HepG2 (cell line): Measurements from ENCODE around the gene SCN2A. TPM values are rescaled to one million over a fixed set of nuclear protein-coding genes. Genes with fewer than 3 reads are reported as not detected.

Source experiments
- ATAC-seq: fragments of 200-7000 bp; cut with Tn5 transposase; 3 replicates; pipeline ENCODE4 v1.9.1; 2020; ENCODE audit warnings: mild to moderate bottlenecking, moderate library complexity
- BruUV-seq: library from RNA; stranded (reverse); fragments of 400-500 nt; replicated peaks from 2 replicates; lab custom pipeline; 2021; lab: Mats Ljungman, UMichigan
- CTCF ChIA-PET: fragments of 300-600 bp; formaldehyde crosslinking; extraction: SDS; loops from one replicate; lab custom pipeline; 2021; ENCODE audit warnings: low total read pairs, inconsistent platforms, low intra/inter-chr PET ratio; lab: Yijun Ruan, JAX
- POLR2A ChIA-PET: fragments of 350-600 bp; sonication (Branson Sonifier 250); formaldehyde crosslinking; loops from one replicate; lab custom pipeline; 2020; ENCODE audit warnings: antibody characterized with exemption, inconsistent platforms; lab: Yijun Ruan, JAX
- DNase-seq: peaks from one replicate; pipeline ENCODE4 v3.0.0-alpha.2; 2015; ENCODE audit warnings: low spot score
- FAIRE-seq: peaks from 3 replicates; lab custom pipeline; 2011; peaks lifted over from hg19 to GRCh38; lab: Jason Lieb, UNC
- H2AFZ ChIP-seq: one replicate; pipeline ENCODE4 v1.6.1; 2011; ENCODE audit warnings: low read length, inconsistent platforms
- H3K27ac ChIP-seq: fragments of 300-600 bp; 3 replicates; pipeline ENCODE4 v1.8.0; 2011; ENCODE audit warnings: mixed run types, mild to moderate bottlenecking, mixed read lengths, low read length, inconsistent platforms; ENCODE audit not compliant: insufficient read depth; ENCODE audit errors: extremely low read length
- H3K27me3 ChIP-seq, 2 experiments: fragments of 200-600 bp in 1 of 2; 2 replicates in 1 of 2; 3 replicates in 1 of 2; pipeline versions ENCODE4 v1.6.0 to v1.8.0; 2011; ENCODE audit warnings: low read length in 2 of 2, mild to moderate bottlenecking in 2 of 2, moderate library complexity in 2 of 2, inconsistent platforms in 1 of 2; ENCODE audit not compliant: insufficient read depth in 2 of 2, control insufficient read depth in 1 of 2
- H3K36me3 ChIP-seq, 2 experiments: fragments of 200-600 bp in 1 of 2; replicated peaks in 1 of 2; 2 replicates in 1 of 2; 3 replicates in 1 of 2; pipeline versions ENCODE4 v1.5.1 to v1.8.0; 2011; ENCODE audit warnings: low read length in 2 of 2, inconsistent platforms in 1 of 2; ENCODE audit not compliant: insufficient read depth in 2 of 2, control insufficient read depth in 1 of 2
- H3K4me1 ChIP-seq: 2 replicates; pipeline ENCODE4 v1.5.1; 2012; ENCODE audit warnings: low read length, inconsistent platforms; ENCODE audit not compliant: insufficient read depth
- H3K4me2 ChIP-seq: 2 replicates; pipeline ENCODE4 v1.6.0; 2011; ENCODE audit warnings: low read depth, low read length, inconsistent platforms
- H3K4me3 ChIP-seq, 3 experiments: fragments of 200-600 bp in 1 of 3; sonication (generic), shearing (Covaris generic) in 1 of 3; replicated peaks in 1 of 3; 2 replicates each; pipeline ENCODE4 v1.5.1; 2011 to 2016; ENCODE audit warnings: low read length in 3 of 3, inconsistent platforms in 2 of 3, low read depth in 2 of 3, mild to moderate bottlenecking in 2 of 3, control low read depth in 1 of 3, mixed read lengths in 1 of 3; ENCODE audit not compliant: insufficient read depth in 1 of 3
- H3K79me2 ChIP-seq: one replicate; pipeline ENCODE4 v1.6.1; 2011; ENCODE audit warnings: low read length, inconsistent platforms; ENCODE audit not compliant: insufficient read depth
- H3K9ac ChIP-seq: 2 replicates; pipeline ENCODE4 v1.6.0; 2011; ENCODE audit warnings: mild to moderate bottlenecking, low read depth, low read length, inconsistent platforms; ENCODE audit not compliant: insufficient read depth
- H3K9me3 ChIP-seq: 2 replicates; pipeline ENCODE4 v1.5.1; 2012; ENCODE audit warnings: mild to moderate bottlenecking, low read length
- H4K20me1 ChIP-seq: 2 replicates; pipeline ENCODE4 v1.6.0; 2011; ENCODE audit warnings: inconsistent platforms, mild to moderate bottlenecking, low read length, moderate library complexity; ENCODE audit not compliant: insufficient read depth
- AGO1 ChIP-seq: fragments of 200-400 bp; formaldehyde crosslinking; IDR thresholded peaks from 2 replicates; pipeline ENCODE4 v1.6.1; 2017; ENCODE audit warnings: mild to moderate bottlenecking, low read depth, low read length, moderate library complexity; ENCODE audit not compliant: poor library complexity, severe bottlenecking
- CEBPB ChIP-seq: IDR thresholded peaks from 2 replicates; pipeline ENCODE4 v1.6.1; 2011; ENCODE audit warnings: low read depth, low read length, improper control_type of control experiment, borderline replicate concordance
- CENPT ChIP-seq: sonication (generic); formaldehyde crosslinking; IDR thresholded peaks from 2 replicates; pipeline ENCODE4 v1.8.0; 2022; ENCODE audit warnings: low read depth, mild to moderate bottlenecking, moderate library complexity, missing genetic modification reagents
- DNMT1 ChIP-seq: sonication (generic); formaldehyde crosslinking; IDR thresholded peaks from 2 replicates; pipeline ENCODE4 v1.5.1; 2020; ENCODE audit warnings: mild to moderate bottlenecking, missing genetic modification reagents
- KDM5B ChIP-seq: sonication (generic); formaldehyde crosslinking; IDR thresholded peaks from 2 replicates; pipeline ENCODE4 v1.4.0; 2020; ENCODE audit warnings: missing genetic modification reagents, mild to moderate bottlenecking, borderline replicate concordance
- MAFF ChIP-seq: IDR thresholded peaks from 2 replicates; pipeline ENCODE4 v1.6.1; 2011; ENCODE audit warnings: low read depth, low read length, improper control_type of control experiment
- MAFK ChIP-seq, 2 experiments: IDR thresholded peaks in 1 of 2; conservative IDR thresholded peaks in 1 of 2; 2 replicates each; pipeline ENCODE4 v1.6.1; 2011; ENCODE audit warnings: improper control_type of control experiment in 2 of 2, low read length in 2 of 2
- NFKB2 ChIP-seq: sonication (generic); formaldehyde crosslinking; IDR thresholded peaks from 2 replicates; pipeline ENCODE4 v1.4.0; 2020; ENCODE audit warnings: missing genetic modification reagents, borderline replicate concordance
- PITX1 ChIP-seq: sonication (generic); formaldehyde crosslinking; IDR thresholded peaks from 2 replicates; pipeline ENCODE4 v1.5.1; 2020; ENCODE audit warnings: mild to moderate bottlenecking, missing genetic modification reagents
- REL ChIP-seq: sonication (generic); formaldehyde crosslinking; conservative IDR thresholded peaks from 2 replicates; pipeline ENCODE4 v1.8.0; 2022; ENCODE audit warnings: mild to moderate bottlenecking, missing genetic modification reagents, moderate library complexity
- SAFB2 ChIP-seq: sonication (generic); formaldehyde crosslinking; IDR thresholded peaks from 2 replicates; pipeline ENCODE4 v1.5.1; 2020; ENCODE audit warnings: missing genetic modification reagents, low read depth, mild to moderate bottlenecking, borderline replicate concordance
- ZBTB1 ChIP-seq: sonication (generic); formaldehyde crosslinking; IDR thresholded peaks from 2 replicates; pipeline ENCODE4 v1.4.0; 2020; ENCODE audit warnings: missing genetic modification reagents, borderline replicate concordance
- ZNF296 ChIP-seq: sonication (generic); formaldehyde crosslinking; conservative IDR thresholded peaks from 2 replicates; pipeline ENCODE4 v1.5.0; 2020; ENCODE audit warnings: mild to moderate bottlenecking, missing genetic modification reagents
- ZNF660 ChIP-seq: sonication (generic); formaldehyde crosslinking; IDR thresholded peaks from 2 replicates; pipeline ENCODE4 v1.5.1; 2020; ENCODE audit warnings: mild to moderate bottlenecking, low read depth, missing genetic modification reagents, borderline replicate concordance
- WGBS: methylation state at CpG from one replicate; pipeline ENCODE4 v1.1.6; 2017; ENCODE audit warnings: low lambda C conversion rate; 5-methylcytosine and 5-hydroxymethylcytosine counted together
- in situ Hi-C: cut with HindIII; loops from 2 replicates; pipeline ENCODE4 v1.10.0; 2017; ENCODE audit warnings: low pct_unique_long_range_greater_than_20kb; ENCODE audit not compliant: extremely low pct_ligation_motif_present
- intact Hi-C: fragments of 100-400 bp; cut with micrococcal nuclease; formaldehyde crosslinking; loops from one replicate; pipeline ENCODE4 v1.10.0; 2022; ENCODE audit not compliant: unreplicated experiment
- polyA plus RNA-seq, 8 experiments: library from polyadenylated mRNA; depleted of rRNA in 3 of 8; stranded (reverse) in 7 of 8; unstranded in 1 of 8; fragments of >200 nt; fragmentation: Illumina TruSeq in 4 of 8; extraction: Trizol in 4 of 8; gene quantifications; 2 replicates each; pipeline versions ENCODE4 v1.2.1 to v1.2.3, GENCODE V29; 2011 to 2016; ENCODE audit warnings: low read depth in 4 of 8, missing spikeins in 1 of 8, mixed read lengths in 1 of 8; ENCODE audit not compliant: insufficient read depth in 1 of 8
- total RNA-seq, 5 experiments: library from RNA; depleted of rRNA; stranded (reverse); fragments of >200 nt; fragmentation: Illumina TruSeq; extraction: Trizol; gene quantifications; 2 replicates each; pipeline ENCODE4 v1.2.3, GENCODE V29; 2016; ENCODE audit warnings: low read depth in 1 of 5
- TF ChIP-seq, protein P1 (sequence below): sonication (generic); formaldehyde crosslinking; IDR thresholded peaks from 2 replicates; pipeline ENCODE4 v1.8.1; 2023; ENCODE audit warnings: mild to moderate bottlenecking, missing genetic modification reagents, borderline replicate concordance
- TF ChIP-seq, protein P2 (sequence below): IDR thresholded peaks from 2 replicates; pipeline ENCODE4 v1.4.0; 2020; ENCODE audit warnings: mild to moderate bottlenecking, missing genetic modification reagents
- TF ChIP-seq, protein P3 (sequence below): sonication (generic); formaldehyde crosslinking; IDR thresholded peaks from 2 replicates; pipeline ENCODE4 v1.5.1; 2020; ENCODE audit warnings: mild to moderate bottlenecking, missing genetic modification reagents, moderate library complexity

The SCN2A gene
- total and polyA plus RNA-seq, 2 of the 13 experiments (the other 11 are each of a cell fraction or from before 2014, with no cell fraction given) = 0.20 to 0.30 TPM

DNA sequence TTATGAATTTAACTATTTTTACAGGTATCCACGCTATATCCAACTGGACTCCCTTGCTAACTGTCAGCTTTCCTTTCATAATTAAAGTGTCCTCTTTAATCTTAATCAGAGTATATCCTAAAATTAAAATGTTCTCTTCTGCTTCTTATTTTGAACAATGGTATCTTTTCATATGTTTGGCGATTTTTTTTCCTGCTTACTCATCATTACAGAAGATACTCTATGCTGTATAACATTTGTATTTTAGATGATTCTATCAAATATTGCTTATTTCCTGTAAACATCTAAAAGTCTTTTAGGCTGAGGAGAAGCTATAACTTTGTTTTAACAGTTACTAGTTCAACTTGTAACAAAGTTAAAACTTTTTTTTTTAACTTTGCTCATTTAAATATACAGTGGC, 17.4 kb downstream of the SCN2A start:
- TF ChIP-seq MAFF = peak; percentile 61
- TF ChIP-seq REL = no peak
- TF ChIP-seq CENPT = no peak
- TF ChIP-seq NFKB2 (CRISPR knock-in tag) = no peak
- TF ChIP-seq ZNF296 (CRISPR knock-in tag) = no peak
- TF ChIP-seq CEBPB = no peak
- TF ChIP-seq SAFB2 = no peak
- TF ChIP-seq KDM5B = no peak
- TF ChIP-seq AGO1 = no peak
- peak; percentile 18 to 70; a peak in 2 of 4 replicates for TF ChIP-seq MAFK (conservative IDR thresholded peaks at IDR 0.05 in 1 of 2, IDR thresholded peaks at IDR 0.05 in 1 of 2; ENCODE audit: low read length in 2 of 2)
- no peak for TF ChIP-seq DNMT1
- TF ChIP-seq ZBTB1 = no peak
- TF ChIP-seq, protein P1, sequence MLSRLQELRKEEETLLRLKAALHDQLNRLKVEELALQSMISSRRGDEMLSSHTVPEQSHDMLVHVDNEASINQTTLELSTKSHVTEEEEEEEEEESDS (CRISPR knock-in tag) = no peak
- TF ChIP-seq, protein P2, sequence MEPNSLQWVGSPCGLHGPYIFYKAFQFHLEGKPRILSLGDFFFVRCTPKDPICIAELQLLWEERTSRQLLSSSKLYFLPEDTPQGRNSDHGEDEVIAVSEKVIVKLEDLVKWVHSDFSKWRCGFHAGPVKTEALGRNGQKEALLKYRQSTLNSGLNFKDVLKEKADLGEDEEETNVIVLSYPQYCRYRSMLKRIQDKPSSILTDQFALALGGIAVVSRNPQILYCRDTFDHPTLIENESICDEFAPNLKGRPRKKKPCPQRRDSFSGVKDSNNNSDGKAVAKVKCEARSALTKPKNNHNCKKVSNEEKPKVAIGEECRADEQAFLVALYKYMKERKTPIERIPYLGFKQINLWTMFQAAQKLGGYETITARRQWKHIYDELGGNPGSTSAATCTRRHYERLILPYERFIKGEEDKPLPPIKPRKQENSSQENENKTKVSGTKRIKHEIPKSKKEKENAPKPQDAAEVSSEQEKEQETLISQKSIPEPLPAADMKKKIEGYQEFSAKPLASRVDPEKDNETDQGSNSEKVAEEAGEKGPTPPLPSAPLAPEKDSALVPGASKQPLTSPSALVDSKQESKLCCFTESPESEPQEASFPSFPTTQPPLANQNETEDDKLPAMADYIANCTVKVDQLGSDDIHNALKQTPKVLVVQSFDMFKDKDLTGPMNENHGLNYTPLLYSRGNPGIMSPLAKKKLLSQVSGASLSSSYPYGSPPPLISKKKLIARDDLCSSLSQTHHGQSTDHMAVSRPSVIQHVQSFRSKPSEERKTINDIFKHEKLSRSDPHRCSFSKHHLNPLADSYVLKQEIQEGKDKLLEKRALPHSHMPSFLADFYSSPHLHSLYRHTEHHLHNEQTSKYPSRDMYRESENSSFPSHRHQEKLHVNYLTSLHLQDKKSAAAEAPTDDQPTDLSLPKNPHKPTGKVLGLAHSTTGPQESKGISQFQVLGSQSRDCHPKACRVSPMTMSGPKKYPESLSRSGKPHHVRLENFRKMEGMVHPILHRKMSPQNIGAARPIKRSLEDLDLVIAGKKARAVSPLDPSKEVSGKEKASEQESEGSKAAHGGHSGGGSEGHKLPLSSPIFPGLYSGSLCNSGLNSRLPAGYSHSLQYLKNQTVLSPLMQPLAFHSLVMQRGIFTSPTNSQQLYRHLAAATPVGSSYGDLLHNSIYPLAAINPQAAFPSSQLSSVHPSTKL (CRISPR knock-in tag) = no peak
- no peak for TF ChIP-seq PITX1 (CRISPR knock-in tag)
- TF ChIP-seq ZNF660 = no peak
- TF ChIP-seq, protein P3, sequence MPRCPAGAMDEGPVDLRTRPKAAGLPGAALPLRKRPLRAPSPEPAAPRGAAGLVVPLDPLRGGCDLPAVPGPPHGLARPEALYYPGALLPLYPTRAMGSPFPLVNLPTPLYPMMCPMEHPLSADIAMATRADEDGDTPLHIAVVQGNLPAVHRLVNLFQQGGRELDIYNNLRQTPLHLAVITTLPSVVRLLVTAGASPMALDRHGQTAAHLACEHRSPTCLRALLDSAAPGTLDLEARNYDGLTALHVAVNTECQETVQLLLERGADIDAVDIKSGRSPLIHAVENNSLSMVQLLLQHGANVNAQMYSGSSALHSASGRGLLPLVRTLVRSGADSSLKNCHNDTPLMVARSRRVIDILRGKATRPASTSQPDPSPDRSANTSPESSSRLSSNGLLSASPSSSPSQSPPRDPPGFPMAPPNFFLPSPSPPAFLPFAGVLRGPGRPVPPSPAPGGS (CRISPR knock-in tag) = no peak
- Histone ChIP-seq H3K9ac (no peak overlapping the region), H3K27ac (no peak overlapping the region), H3K79me2 (no peaks in the 10 kb centered on the region), H4K20me1 (no peaks in the 10 kb centered on the region), H3K9me3 (no peaks in the 10 kb centered on the region), H3K4me1 (no peaks in the 10 kb centered on the region), H3K36me3 (no peaks in the 10 kb centered on the region), H2AFZ (no peak overlapping the region), H3K4me3 (no peak overlapping the region), H3K27me3 (no peaks in the 10 kb centered on the region; a peak in 1 of 5 replicates), H3K4me2 (no peak overlapping the region)
- in situ Hi-C loops (no loop called here), intact Hi-C loops (no loop called here)
- ATAC-seq (no peak), FAIRE-seq (no peak), DNase-seq (no peak)
- no TSS peak for BruUV-seq
- 3% methylated on average over 2 of the region's 2 CpGs for WGBS
- CTCF ChIA-PET = no interaction called here
- POLR2A ChIA-PET = no interaction called here
